Measurements from ENCODE around the gene TRIP12. TPM values are rescaled to one million over a fixed set of nuclear protein-coding genes. Genes with fewer than 3 reads are reported as not detected.

Gene TRIP12
- total RNA-seq, 1 donor from 2014 or later = 79.4 TPM

GRCh38 chr2:229943171-229943570, 21.4 kb upstream of the TRIP12 start:
- no peaks in the 10 kb centered on the region for H3K4me1 ChIP-seq
- DNase-seq (ENCODE audit: low spot score in 2 of 2) = no peak
- H3K36me3 ChIP-seq = no peaks in the 10 kb centered on the region
- H3K27me3 ChIP-seq = no peaks in the 10 kb centered on the region
- H3K27ac ChIP-seq = no peak overlapping the region
- no peak for TF ChIP-seq CTCF (IDR thresholded peaks at IDR 0.05)
- intact Hi-C loops (cut with DNase I) = no loop called here
- no peaks in the 10 kb centered on the region for H3K9me3 ChIP-seq
- no peak overlapping the region for H3K4me3 ChIP-seq

GRCh38 chr2:229942671-229943070, 20.9 kb upstream of the TRIP12 start:
- intact Hi-C loops (cut with DNase I) = no loop called here

GRCh38 chr2:229937537-229937936, 15.7 kb upstream of the TRIP12 start:
- Histone ChIP-seq H3K9me3 (no peaks in the 10 kb centered on the region), H3K4me3 (no peak overlapping the region), H3K27ac (no peak overlapping the region), H3K27me3 (no peaks in the 10 kb centered on the region), H3K36me3 (no peaks in the 10 kb centered on the region), H3K4me1 (no peaks in the 10 kb centered on the region)
- TF ChIP-seq CTCF (IDR thresholded peaks at IDR 0.05) = no peak
- DNase-seq (ENCODE audit: low spot score in 2 of 2) = no peak
- intact Hi-C loops (cut with DNase I) = no loop called here

More at GRCh38 chr2:229942671-229943070, 20.9 kb upstream of the TRIP12 start:
- no peak overlapping the region for H3K4me3 ChIP-seq
- no peak overlapping the region for H3K27ac ChIP-seq
- DNase-seq (ENCODE audit: low spot score in 2 of 2) = no peak
- no peaks in the 10 kb centered on the region for H3K36me3 ChIP-seq
- no peaks in the 10 kb centered on the region for H3K9me3 ChIP-seq
- H3K27me3 ChIP-seq = no peaks in the 10 kb centered on the region
- no peak for TF ChIP-seq CTCF (IDR thresholded peaks at IDR 0.05)
- no peaks in the 10 kb centered on the region for H3K4me1 ChIP-seq

- H3K4me1 ChIP-seq = no peaks in the 10 kb centered on the region
- no peak for DNase-seq (ENCODE audit: low spot score in 2 of 2)
- no peak overlapping the region for H3K4me3 ChIP-seq
- no peaks in the 10 kb centered on the region for H3K9me3 ChIP-seq
- no peaks in the 10 kb centered on the region for H3K36me3 ChIP-seq
- no peak overlapping the region for H3K27ac ChIP-seq
- intact Hi-C loops (cut with DNase I) = no loop called here
- no peak for TF ChIP-seq CTCF (IDR thresholded peaks at IDR 0.05)
- H3K27me3 ChIP-seq = no peaks in the 10 kb centered on the region
These were observed 9.4 kb upstream of the TRIP12 start for GRCh38 chr2:229931241-229931640.

- intact Hi-C loops (cut with DNase I) = no loop called here
These were observed 8.8 kb upstream of the TRIP12 start for GRCh38 chr2:229930656-229931055.

More at GRCh38 chr2:229930656-229931055, 8.8 kb upstream of the TRIP12 start:
- TF ChIP-seq CTCF (IDR thresholded peaks at IDR 0.05) = no peak
- no peaks in the 10 kb centered on the region for H3K36me3 ChIP-seq
- H3K27ac ChIP-seq = no peak overlapping the region
- no peaks in the 10 kb centered on the region for H3K4me1 ChIP-seq
- no peak overlapping the region for H3K4me3 ChIP-seq
- H3K27me3 ChIP-seq = no peaks in the 10 kb centered on the region
- no peak for DNase-seq (ENCODE audit: low spot score in 2 of 2)
- no peaks in the 10 kb centered on the region for H3K9me3 ChIP-seq
